ENCODE data around the gene CLTB. TPM values are rescaled to one million over a fixed set of nuclear protein-coding genes. Genes with fewer than 3 reads are reported as not detected.
A peak's percentile ranks its signal among the peaks of the same experiment; 100 is the strongest.

Gene CLTB
- total RNA-seq, 4 donors from 2014 or later = 261 to 386 (median 302) TPM

- peaks cover 0 to 18% of the 10 kb centered on the region in 2 donors for H3K36me3 ChIP-seq
- H3K27ac ChIP-seq = peak overlapping the region; percentile 88 to 99 (median 98)
- H3K4me3 ChIP-seq = peak overlapping the region in 1 of 4 donors; percentile 76
- no peak for ATAC-seq
- H3K4me1 ChIP-seq = peaks cover 41 to 46% of the 10 kb centered on the region in 2 donors
- intact Hi-C loops (cut with DNase I; ENCODE audit: low total_unique reads) = loop anchor here (10.0 kb wide), 1 partner anchor 161 kb away; no protein-coding TSS in a partner anchor
- H3K27me3 ChIP-seq = no peaks in the 10 kb centered on the region
- TF ChIP-seq, protein P1, sequence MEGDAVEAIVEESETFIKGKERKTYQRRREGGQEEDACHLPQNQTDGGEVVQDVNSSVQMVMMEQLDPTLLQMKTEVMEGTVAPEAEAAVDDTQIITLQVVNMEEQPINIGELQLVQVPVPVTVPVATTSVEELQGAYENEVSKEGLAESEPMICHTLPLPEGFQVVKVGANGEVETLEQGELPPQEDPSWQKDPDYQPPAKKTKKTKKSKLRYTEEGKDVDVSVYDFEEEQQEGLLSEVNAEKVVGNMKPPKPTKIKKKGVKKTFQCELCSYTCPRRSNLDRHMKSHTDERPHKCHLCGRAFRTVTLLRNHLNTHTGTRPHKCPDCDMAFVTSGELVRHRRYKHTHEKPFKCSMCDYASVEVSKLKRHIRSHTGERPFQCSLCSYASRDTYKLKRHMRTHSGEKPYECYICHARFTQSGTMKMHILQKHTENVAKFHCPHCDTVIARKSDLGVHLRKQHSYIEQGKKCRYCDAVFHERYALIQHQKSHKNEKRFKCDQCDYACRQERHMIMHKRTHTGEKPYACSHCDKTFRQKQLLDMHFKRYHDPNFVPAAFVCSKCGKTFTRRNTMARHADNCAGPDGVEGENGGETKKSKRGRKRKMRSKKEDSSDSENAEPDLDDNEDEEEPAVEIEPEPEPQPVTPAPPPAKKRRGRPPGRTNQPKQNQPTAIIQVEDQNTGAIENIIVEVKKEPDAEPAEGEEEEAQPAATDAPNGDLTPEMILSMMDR (IDR thresholded peaks at IDR 0.05 in 4 of 5, conservative IDR thresholded peaks at IDR 0.05 in 1 of 5) = no peak
- TF ChIP-seq POLR2A (IDR thresholded peaks at IDR 0.05) = no peak
- DNase-seq = peak in 1 of 2 donors; percentile 28
- H3K9me3 ChIP-seq = no peaks in the 10 kb centered on the region
- in situ Hi-C loops (cut with MboI; ENCODE audit: low sequenced_read_pairs in 4 of 4) = loop anchor here in 1 of 4 donors (25.0 kb wide), 1 partner anchor 124 kb away; the partner anchor contains the start of genes CDHR2 and RNF44
These were observed 2.6 kb downstream of the CLTB start for GRCh38 chr5:176413709-176414191.

DNA sequence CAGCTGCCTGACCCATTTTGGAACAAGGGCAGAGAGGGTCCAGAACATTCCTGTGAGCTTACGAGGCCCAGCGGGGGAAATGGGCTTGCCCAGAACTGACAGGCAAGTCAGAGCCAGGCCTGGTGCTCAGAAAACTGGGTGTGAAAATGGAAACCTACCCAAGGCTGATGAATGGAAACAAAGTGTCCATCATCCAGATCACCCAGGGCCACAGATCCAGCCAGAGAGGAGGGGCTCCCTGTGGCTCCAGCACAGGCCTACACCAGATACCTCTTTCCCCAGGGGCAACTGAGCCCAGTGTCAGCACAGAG, 3.1 kb downstream of the CLTB start:
- Histone ChIP-seq H3K9me3 (no peaks in the 10 kb centered on the region), H3K4me3 (peak overlapping the region in 1 of 4 donors; percentile 2), H3K27me3 (no peaks in the 10 kb centered on the region), H3K27ac (peak overlapping the region; percentile 88 to 99 (median 98)), H3K4me1 (peaks cover 42 to 46% of the 10 kb centered on the region in 2 donors), H3K36me3 (peaks cover 0 to 23% of the 10 kb centered on the region in 2 donors)
- intact Hi-C loops (cut with DNase I; ENCODE audit: low total_unique reads) (loop anchor here (10.0 kb wide), 1 partner anchor 162 kb away; no protein-coding TSS in a partner anchor), in situ Hi-C loops (cut with MboI; ENCODE audit: low sequenced_read_pairs in 4 of 4) (loop anchor here in 1 of 4 donors (25.0 kb wide), 1 partner anchor 124 kb away; the partner anchor contains the start of genes CDHR2 and RNF44)
- peak in 1 of 2 donors; percentile 40 for DNase-seq
- TF ChIP-seq POLR2A (IDR thresholded peaks at IDR 0.05) = no peak
- TF ChIP-seq, protein P1 (IDR thresholded peaks at IDR 0.05 in 4 of 5, conservative IDR thresholded peaks at IDR 0.05 in 1 of 5) = no peak
- ATAC-seq = peak in 1 of 2 donors; percentile 7

- H3K9me3 ChIP-seq = no peaks in the 10 kb centered on the region
- peak overlapping the region; percentile 88 to 99 (median 98) for H3K27ac ChIP-seq
- no peaks in the 10 kb centered on the region for H3K27me3 ChIP-seq
- ATAC-seq (no peak), DNase-seq (no peak)
- peaks cover 0 to 24% of the 10 kb centered on the region in 2 donors for H3K36me3 ChIP-seq
- H3K4me1 ChIP-seq = peaks cover 46 to 47% of the 10 kb centered on the region in 2 donors
- TF ChIP-seq, protein P1 (IDR thresholded peaks at IDR 0.05 in 4 of 5, conservative IDR thresholded peaks at IDR 0.05 in 1 of 5) = no peak
- no peak for TF ChIP-seq POLR2A (IDR thresholded peaks at IDR 0.05)
- intact Hi-C loops (cut with DNase I; ENCODE audit: low total_unique reads) (loop anchor here (10.0 kb wide), 1 partner anchor 162 kb away; no protein-coding TSS in a partner anchor), in situ Hi-C loops (cut with MboI; ENCODE audit: low sequenced_read_pairs in 4 of 4) (loop anchor here in 1 of 4 donors (25.0 kb wide), 1 partner anchor 125 kb away; the partner anchor contains the start of genes CDHR2 and RNF44)
- peak overlapping the region in 1 of 4 donors; percentile 2 for H3K4me3 ChIP-seq
These were observed 3.7 kb downstream of the CLTB start for GRCh38 chr5:176412517-176413254.

- Histone ChIP-seq H3K27ac (peak overlapping the region in 1 of 4 donors; percentile 0), H3K36me3 (peaks cover 0 to 40% of the 10 kb centered on the region in 2 donors), H3K9me3 (no peaks in the 10 kb centered on the region), H3K27me3 (no peaks in the 10 kb centered on the region), H3K4me1 (peaks cover 41 to 50% of the 10 kb centered on the region in 2 donors), H3K4me3 (no peak overlapping the region)
- no peak for TF ChIP-seq POLR2A (IDR thresholded peaks at IDR 0.05)
- TF ChIP-seq, protein P1 (IDR thresholded peaks at IDR 0.05 in 4 of 5, conservative IDR thresholded peaks at IDR 0.05 in 1 of 5) = no peak
- no peak for ATAC-seq
- DNase-seq = no peak
- intact Hi-C loops (cut with DNase I; ENCODE audit: low total_unique reads) = loop anchor here (10.0 kb wide), 1 partner anchor 164 kb away; no protein-coding TSS in a partner anchor
- in situ Hi-C loops (cut with MboI; ENCODE audit: low sequenced_read_pairs in 4 of 4) = loop anchor here in 1 of 4 donors (25.0 kb wide), 1 partner anchor 127 kb away; the partner anchor contains the start of genes CDHR2 and RNF44
These were observed 5.7 kb downstream of the CLTB start for GRCh38 chr5:176410486-176411180.

Data from gastrocnemius medialis (tissue), 4 donors.